HCT116 (cell line): Measurements from ENCODE around the gene SERPINB5. TPM values are rescaled to one million over a fixed set of nuclear protein-coding genes. Genes with fewer than 3 reads are reported as not detected.

ENCODE experiments used
- ATAC-seq: fragments of 200-7000 bp; cut with Tn5 transposase; 2 replicates; pipeline ENCODE4 v1.9.1; 2020; ENCODE audit warnings: mild to moderate bottlenecking, moderate library complexity
- BruUV-seq: library from RNA; stranded (reverse); fragments of 400-500 nt; replicated peaks from 2 replicates; lab custom pipeline; 2021; lab: Mats Ljungman, UMichigan
- CTCF ChIA-PET: fragments of 300-600 bp; sonication (Branson Sonifier 250); formaldehyde crosslinking; loops from one replicate; lab custom pipeline; 2021; ENCODE audit warnings: antibody characterized with exemption; lab: Charles Lee
- POLR2A ChIA-PET: fragments of 300-600, 350-600 bp; sonication (Branson Sonifier 250); formaldehyde crosslinking; loops from one replicate; lab custom pipeline; 2021; ENCODE audit warnings: antibody characterized with exemption; lab: Charles Lee
- RAD21 ChIA-PET, 2 experiments: fragments of 300-600 bp; sonication (Branson Sonifier 250); formaldehyde crosslinking; loops; one replicate each; lab custom pipeline; 2023; ENCODE audit warnings: low total read pairs in 2 of 2; ENCODE audit not compliant: uncharacterized antibody in 2 of 2, unreplicated experiment in 2 of 2, low non-redundant PET in 1 of 2; lab: Charles Lee
- DNase-seq: peaks from one replicate; pipeline ENCODE4 v3.0.0-alpha.2; 2010; ENCODE audit warnings: low read depth, low spot score
- H2AFZ ChIP-seq: fragments of 200-600 bp; shearing (Covaris generic), sonication (generic); 2 replicates; pipeline ENCODE4 v1.6.1; 2017; ENCODE audit warnings: low read depth, mixed run types, mixed read lengths, antibody characterized with exemption, low read length; ENCODE audit not compliant: poor library complexity, severe bottlenecking
- H3K27ac ChIP-seq: 2 replicates; pipeline ENCODE4 v1.5.1; 2012; ENCODE audit warnings: low read depth, low read length
- H3K27me3 ChIP-seq: fragments of 200-600 bp; sonication (generic); 2 replicates; pipeline ENCODE4 v1.6.1; 2016; ENCODE audit warnings: mixed run types, low read length, mixed read lengths; ENCODE audit not compliant: insufficient read depth
- H3K36me3 ChIP-seq, 2 experiments: fragments of 200-500 bp in 1 of 2; fragments of 200-600 bp in 1 of 2; sonication (Bioruptor generic) in 1 of 2; sonication (generic) in 1 of 2; 2 replicates each; pipeline versions ENCODE4 v1.5.1 to v1.6.1; 2014 to 2016; ENCODE audit warnings: low read length in 2 of 2, inconsistent platforms in 1 of 2, mixed read lengths in 1 of 2, mixed run types in 1 of 2; ENCODE audit not compliant: insufficient read depth in 2 of 2, control insufficient read depth in 1 of 2
- H3K4me1 ChIP-seq, 2 experiments: fragments of 200-600 bp in 1 of 2; sonication (generic) in 1 of 2; 2 replicates each; pipeline versions ENCODE4 v1.5.1 to v1.6.1; 2012 to 2017; ENCODE audit warnings: low read length in 2 of 2, inconsistent platforms in 1 of 2, mild to moderate bottlenecking in 1 of 2, mixed read lengths in 1 of 2, mixed run types in 1 of 2, moderate library complexity in 1 of 2; ENCODE audit not compliant: insufficient read depth in 2 of 2, control insufficient read depth in 1 of 2
- H3K4me2 ChIP-seq: fragments of 200-600 bp; sonication (generic); 2 replicates; pipeline ENCODE4 v1.6.1; 2017; ENCODE audit warnings: mixed run types, low read length, mixed read lengths
- H3K4me3 ChIP-seq, 2 experiments: fragments of 200-600 bp in 1 of 2; sonication (generic) in 1 of 2; replicated peaks in 1 of 2; 2 replicates each; pipeline ENCODE4 v1.5.1; 2011 to 2016; ENCODE audit warnings: low read length in 2 of 2, control low read depth in 1 of 2, low read depth in 1 of 2, mild to moderate bottlenecking in 1 of 2, mixed read lengths in 1 of 2, mixed run types in 1 of 2
- H3K79me2 ChIP-seq: fragments of 200-600 bp; sonication (generic); 2 replicates; pipeline ENCODE4 v1.6.1; 2017; ENCODE audit warnings: mild to moderate bottlenecking, mixed run types, low read length, moderate library complexity, mixed read lengths; ENCODE audit not compliant: insufficient read depth
- H3K9ac ChIP-seq: fragments of 200-600 bp; sonication (generic); 2 replicates; pipeline ENCODE4 v1.6.1; 2016; ENCODE audit warnings: low read length, mixed read lengths
- H3K9me2 ChIP-seq: fragments of 200-600 bp; sonication (generic), shearing (Covaris generic); 2 replicates; pipeline ENCODE4 v1.6.1; 2017; ENCODE audit warnings: mixed run types, mild to moderate bottlenecking, moderate library complexity; ENCODE audit not compliant: insufficient read depth
- H3K9me3 ChIP-seq, 2 experiments: fragments of 200-500 bp in 1 of 2; fragments of 200-600 bp in 1 of 2; sonication (Bioruptor generic) in 1 of 2; sonication (generic) in 1 of 2; 2 replicates each; pipeline ENCODE4 v1.6.1; 2014 to 2017; ENCODE audit warnings: low read length in 2 of 2, mixed read lengths in 2 of 2, inconsistent platforms in 1 of 2, low read depth in 1 of 2, mild to moderate bottlenecking in 1 of 2, mixed run types in 1 of 2, moderate library complexity in 1 of 2; ENCODE audit not compliant: control insufficient read depth in 1 of 2, insufficient read depth in 1 of 2
- H4K20me1 ChIP-seq: fragments of 200-600 bp; sonication (generic), shearing (Covaris generic); 2 replicates; pipeline ENCODE4 v1.6.1; 2017; ENCODE audit warnings: mixed run types, mild to moderate bottlenecking, moderate library complexity; ENCODE audit not compliant: insufficient read depth
- CBX3 ChIP-seq: IDR thresholded peaks from 2 replicates; pipeline ENCODE4 v1.6.1; 2012; ENCODE audit warnings: low read depth
- EGR1 ChIP-seq: IDR thresholded peaks from 2 replicates; pipeline ENCODE4 v1.6.1; 2012; ENCODE audit warnings: low read depth
- ELF1 ChIP-seq: IDR thresholded peaks from 2 replicates; pipeline ENCODE4 v1.6.1; 2012; ENCODE audit warnings: low read depth, borderline replicate concordance
- EZH2phosphoT487 ChIP-seq: fragments of 200-600 bp; IDR thresholded peaks from 2 replicates; pipeline ENCODE4 v1.6.1; 2018; ENCODE audit warnings: antibody characterized with exemption, borderline replicate concordance
- FOSL1 ChIP-seq: IDR thresholded peaks from 2 replicates; pipeline ENCODE4 v1.6.1; 2012; ENCODE audit warnings: low read depth
- MAX ChIP-seq: IDR thresholded peaks from 2 replicates; pipeline ENCODE4 v1.6.1; 2012
- REST ChIP-seq: IDR thresholded peaks from 2 replicates; pipeline ENCODE4 v1.6.1; 2012; ENCODE audit warnings: low read depth
- TCF7L2 ChIP-seq: IDR thresholded peaks from 2 replicates; pipeline ENCODE4 v1.7.0; 2011; ENCODE audit warnings: borderline replicate concordance, inconsistent platforms; ENCODE audit not compliant: insufficient read depth, insufficient read length; ENCODE audit errors: extremely low read depth
- YY1 ChIP-seq: IDR thresholded peaks from 2 replicates; pipeline ENCODE4 v1.6.1; 2011; ENCODE audit warnings: low read length, low read depth, moderate library complexity, mild to moderate bottlenecking; ENCODE audit not compliant: insufficient replicate concordance; ENCODE audit errors: extremely low read depth
- ZFX ChIP-seq: fragments of 450-650 bp; IDR thresholded peaks from 2 replicates; pipeline ENCODE4 v1.6.1; 2017
- ZNF274 ChIP-seq: fragments of 200-500 bp; sonication (Bioruptor generic); IDR thresholded peaks from 2 replicates; pipeline ENCODE4 v1.6.1; 2014; ENCODE audit warnings: mild to moderate bottlenecking, low read depth, low read length, inconsistent platforms
- intact Hi-C: fragments of 100-400 bp; cut with micrococcal nuclease; formaldehyde crosslinking; loops from 2 replicates; pipeline ENCODE4 v1.10.0; 2022
- total RNA-seq: library from RNA; stranded (reverse); gene quantifications from one replicate; pipeline ENCODE4 v1.2.1, GENCODE V29; 2021; ENCODE audit not compliant: unreplicated experiment

SERPINB5 gene
- total RNA-seq, 1 experiment from 2014 or later, result 19.5 TPM

GRCh38 chr18:63460414-63460813 is 16.3 kb upstream of the SERPINB5 start:
- intact Hi-C loops, result no loop called here
- TF ChIP-seq FOSL1, result no peak
- TF ChIP-seq ZNF274, result no peak
- TF ChIP-seq EGR1, result no peak
- TF ChIP-seq MAX, result no peak
- no peak for TF ChIP-seq CBX3
- no peak for TF ChIP-seq YY1
- Histone ChIP-seq H3K4me1 (peaks cover 0 to 4% of the 10 kb centered on the region in 2 experiments; a peak in 1 of 4 replicates), H3K9me3 (no peaks in the 10 kb centered on the region), H3K9ac (no peak overlapping the region), H3K4me2 (no peak overlapping the region), H2AFZ (no peak overlapping the region), H3K4me3 (no peak overlapping the region), H3K27me3 (no peaks in the 10 kb centered on the region), H3K9me2 (no peaks in the 10 kb centered on the region), H4K20me1 (no peaks in the 10 kb centered on the region), H3K36me3 (no peaks in the 10 kb centered on the region), H3K79me2 (no peaks in the 10 kb centered on the region), H3K27ac (no peak overlapping the region)
- ATAC-seq (no peak), DNase-seq (no peak)
- ChIA-PET RAD21 (no interaction called here), CTCF (no interaction called here), POLR2A (no interaction called here)
- BruUV-seq, result no TSS peak

- H3K79me2 ChIP-seq, result no peaks in the 10 kb centered on the region
- H3K36me3 ChIP-seq, result no peaks in the 10 kb centered on the region
- DNase-seq (no peak), ATAC-seq (no peak)
- H3K9me2 ChIP-seq, result no peaks in the 10 kb centered on the region
- ChIA-PET POLR2A (no interaction called here), RAD21 (no interaction called here), CTCF (no interaction called here)
- H3K27ac ChIP-seq, result no peak overlapping the region
- BruUV-seq, result no TSS peak
- H3K9me3 ChIP-seq, result no peaks in the 10 kb centered on the region
- no peaks in the 10 kb centered on the region for H3K4me1 ChIP-seq
- no peaks in the 10 kb centered on the region for H4K20me1 ChIP-seq
- no peaks in the 10 kb centered on the region for H3K27me3 ChIP-seq
- no peak overlapping the region for H3K9ac ChIP-seq
- H3K4me3 ChIP-seq, result no peak overlapping the region
- H2AFZ ChIP-seq, result no peak overlapping the region
- TF ChIP-seq ELF1 (no peak), MAX (no peak), YY1 (no peak), ZFX (no peak), TCF7L2 (no peak), REST (no peak), EZH2phosphoT487 (no peak)
- H3K4me2 ChIP-seq, result no peak overlapping the region
- intact Hi-C loops, result no loop called here
Measured at GRCh38 chr18:63464434-63464833, 12.3 kb upstream of the SERPINB5 start.
